SK-N-SH (cell line): ENCODE measurements around the gene TPRX2. TPM values are rescaled to one million over a fixed set of nuclear protein-coding genes. Genes with fewer than 3 reads are reported as not detected.

ENCODE experiments used
- polyA plus RNA-seq, 3 experiments: library from polyadenylated mRNA; depleted of rRNA; stranded (reverse); fragments of >200 nt; gene quantifications; 2 replicates each; pipeline ENCODE4 v1.2.3, GENCODE V29; 2012

Gene TPRX2
- polyA plus RNA-seq, 1 of the 3 experiments (the other 2 are of a cell fraction), result not detected

Other genes with a start within 250 kb of the TPRX2 start
- 26.3 and 55.5 TPM in 2 replicates for gene EHD2, start 145.8 kb upstream of the TPRX2 start, polyA plus RNA-seq (2012; rRNA removed)
- gene NOP53, start 113.7 kb upstream of the TPRX2 start, polyA plus RNA-seq (2012; rRNA removed), result 198 and 275 TPM in 2 replicates
- gene SELENOW, start 80.5 kb upstream of the TPRX2 start, polyA plus RNA-seq (2012; rRNA removed), result 316 and 335 TPM in 2 replicates
- not detected in 2 replicates for gene TPRX1, start 54.7 kb upstream of the TPRX2 start, polyA plus RNA-seq (2012; rRNA removed)
- gene CRX, start 37.3 kb upstream of the TPRX2 start, polyA plus RNA-seq (2012; rRNA removed), result not detected in 2 replicates
- not detected in 2 replicates for gene SULT2A1, start 27.1 kb downstream of the TPRX2 start, polyA plus RNA-seq (2012; rRNA removed)
- not detected in 2 replicates for gene BSPH1, start 132.9 kb downstream of the TPRX2 start, polyA plus RNA-seq (2012; rRNA removed)
- not detected in 2 replicates for gene ELSPBP1, start 135.4 kb downstream of the TPRX2 start, polyA plus RNA-seq (2012; rRNA removed)
- not detected in 2 replicates for gene CABP5, start 184.8 kb downstream of the TPRX2 start, polyA plus RNA-seq (2012; rRNA removed)